ENCODE data around the gene ATP8B4.

Gene ATP8B4

GRCh38 chr15:49946681-49947080 lies 172.4 kb downstream of the ATP8B4 start:
- no peak for TF ChIP-seq CTCF (IDR thresholded peaks at IDR 0.05)

- TF ChIP-seq CTCF (IDR thresholded peaks at IDR 0.05): no peak
Observed at GRCh38 chr15:49934487-49934886, 184.5 kb downstream of the ATP8B4 start.

GRCh38 chr15:49927189-49927861 lies 191.7 kb downstream of the ATP8B4 start:
- no peak for TF ChIP-seq CTCF (IDR thresholded peaks at IDR 0.05)

GRCh38 chr15:49926740-49927139 lies 192.3 kb downstream of the ATP8B4 start:
- TF ChIP-seq CTCF (IDR thresholded peaks at IDR 0.05): no peak

- no peak for TF ChIP-seq CTCF (IDR thresholded peaks at IDR 0.05)
Observed at GRCh38 chr15:49923671-49924070, 195.4 kb downstream of the ATP8B4 start.

- no peak for TF ChIP-seq CTCF (IDR thresholded peaks at IDR 0.05)
Observed at GRCh38 chr15:49919034-49919433, 200.0 kb downstream of the ATP8B4 start.

GRCh38 chr15:49918121-49918520 lies 200.9 kb downstream of the ATP8B4 start:
- TF ChIP-seq CTCF (IDR thresholded peaks at IDR 0.05): no peak

- no peak for TF ChIP-seq CTCF (IDR thresholded peaks at IDR 0.05)
Observed at GRCh38 chr15:49916998-49917397, 202.0 kb downstream of the ATP8B4 start.
